HFF-Myc (cell line): ENCODE data around the gene GJA8.

Source experiments
- DNase-seq: peaks from one replicate; pipeline ENCODE4 v3.0.0-alpha.2; 2011; ENCODE audit warnings: low read depth; ENCODE audit errors: extremely low read depth
- H3K4me3 ChIP-seq: replicated peaks from 2 replicates; pipeline ENCODE4 v1.5.1; 2011; ENCODE audit warnings: low read depth, mild to moderate bottlenecking, control low read depth, low read length
- CTCF ChIP-seq: IDR thresholded peaks from 2 replicates; pipeline ENCODE4 v1.5.1; 2012; ENCODE audit warnings: mild to moderate bottlenecking, low read depth, low read length, control low read depth; ENCODE audit errors: missing control alignments

Gene GJA8

GRCh38 chr1:147890177-147890790, 12.3 kb upstream of the GJA8 start:
- H3K4me3 ChIP-seq, result no peak overlapping the region
- TF ChIP-seq CTCF, result peak; percentile 64
- no peak for DNase-seq

- no peak for TF ChIP-seq CTCF
- DNase-seq, result no peak
- H3K4me3 ChIP-seq, result no peak overlapping the region
These were observed 11.5 kb upstream of the GJA8 start for GRCh38 chr1:147891088-147891487.

- no peak for TF ChIP-seq CTCF
- H3K4me3 ChIP-seq, result no peak overlapping the region
- DNase-seq, result no peak
These were observed 10.4 kb upstream of the GJA8 start for GRCh38 chr1:147892216-147892615.

- DNase-seq, result peak; percentile 24
- TF ChIP-seq CTCF, result peak; percentile 98
- H3K4me3 ChIP-seq, result no peak overlapping the region
These were observed 9.8 kb upstream of the GJA8 start for GRCh38 chr1:147892731-147893214.

- no peak overlapping the region for H3K4me3 ChIP-seq
- no peak for DNase-seq
- no peak for TF ChIP-seq CTCF
These were observed 7.5 kb upstream of the GJA8 start for GRCh38 chr1:147895123-147895522.

- DNase-seq, result no peak
- no peak overlapping the region for H3K4me3 ChIP-seq
- no peak for TF ChIP-seq CTCF
These were observed 5.4 kb upstream of the GJA8 start for GRCh38 chr1:147897029-147897752.
